LNCAP (cell line): ENCODE measurements around the gene ATRN.

ENCODE experiments used
- TF ChIP-seq, protein P1 (sequence below): fragments of 450-650 bp; IDR thresholded peaks from 2 replicates; pipeline ENCODE4 v1.5.1; 2017; ENCODE audit warnings: mild to moderate bottlenecking

ATRN gene

DNA sequence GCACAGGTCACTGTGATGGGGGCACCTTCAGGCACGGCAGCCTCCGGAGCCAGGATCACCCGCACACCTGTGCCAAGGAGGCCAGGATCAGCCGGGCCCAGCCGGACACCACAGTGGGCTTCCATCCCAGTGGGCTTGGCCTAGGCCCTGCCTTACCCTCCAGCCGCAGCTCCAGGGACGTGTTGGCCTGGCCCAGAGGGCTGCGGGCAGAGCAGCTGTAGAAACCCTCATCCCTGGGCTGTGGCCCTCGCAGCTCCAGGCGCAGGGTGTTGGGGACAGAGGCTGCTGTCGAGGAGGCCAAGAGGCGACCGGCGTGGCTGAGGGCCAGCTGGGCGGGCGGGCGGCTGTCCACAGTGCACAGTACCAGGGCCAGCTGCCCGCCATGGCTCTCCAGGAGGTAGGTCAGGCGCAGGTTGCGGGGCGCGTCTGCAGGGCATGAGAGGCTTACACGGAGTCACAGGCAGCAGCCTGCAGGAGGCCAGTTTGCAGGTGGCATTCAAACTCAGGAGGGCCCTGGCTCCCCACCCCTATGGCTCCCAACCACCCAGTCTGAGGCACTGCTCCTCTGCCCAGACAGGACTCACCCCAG is 222.0 kb downstream of the ATRN start:
- TF ChIP-seq, protein P1, sequence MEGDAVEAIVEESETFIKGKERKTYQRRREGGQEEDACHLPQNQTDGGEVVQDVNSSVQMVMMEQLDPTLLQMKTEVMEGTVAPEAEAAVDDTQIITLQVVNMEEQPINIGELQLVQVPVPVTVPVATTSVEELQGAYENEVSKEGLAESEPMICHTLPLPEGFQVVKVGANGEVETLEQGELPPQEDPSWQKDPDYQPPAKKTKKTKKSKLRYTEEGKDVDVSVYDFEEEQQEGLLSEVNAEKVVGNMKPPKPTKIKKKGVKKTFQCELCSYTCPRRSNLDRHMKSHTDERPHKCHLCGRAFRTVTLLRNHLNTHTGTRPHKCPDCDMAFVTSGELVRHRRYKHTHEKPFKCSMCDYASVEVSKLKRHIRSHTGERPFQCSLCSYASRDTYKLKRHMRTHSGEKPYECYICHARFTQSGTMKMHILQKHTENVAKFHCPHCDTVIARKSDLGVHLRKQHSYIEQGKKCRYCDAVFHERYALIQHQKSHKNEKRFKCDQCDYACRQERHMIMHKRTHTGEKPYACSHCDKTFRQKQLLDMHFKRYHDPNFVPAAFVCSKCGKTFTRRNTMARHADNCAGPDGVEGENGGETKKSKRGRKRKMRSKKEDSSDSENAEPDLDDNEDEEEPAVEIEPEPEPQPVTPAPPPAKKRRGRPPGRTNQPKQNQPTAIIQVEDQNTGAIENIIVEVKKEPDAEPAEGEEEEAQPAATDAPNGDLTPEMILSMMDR = no peak

DNA sequence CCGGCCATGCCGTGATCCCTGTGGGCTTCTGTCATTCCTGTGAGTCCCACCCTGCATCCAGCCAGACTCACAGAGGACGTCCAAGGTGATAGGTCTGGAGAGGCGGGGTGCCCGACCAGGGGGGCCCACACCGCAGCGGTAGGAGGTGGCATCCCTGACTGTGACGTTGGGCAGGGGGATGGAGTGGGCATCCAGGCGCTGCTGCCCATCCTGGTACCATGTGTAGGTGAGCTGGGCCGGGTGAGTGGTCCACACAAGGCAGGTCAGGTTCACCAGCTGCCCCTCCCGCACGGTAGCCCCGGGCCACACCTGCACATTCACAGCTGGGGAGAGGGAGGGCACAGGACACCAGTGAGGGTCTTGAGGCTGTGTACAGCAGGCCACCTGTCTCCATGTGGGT is 222.6 kb downstream of the ATRN start:
- TF ChIP-seq, protein P1 = no peak

DNA sequence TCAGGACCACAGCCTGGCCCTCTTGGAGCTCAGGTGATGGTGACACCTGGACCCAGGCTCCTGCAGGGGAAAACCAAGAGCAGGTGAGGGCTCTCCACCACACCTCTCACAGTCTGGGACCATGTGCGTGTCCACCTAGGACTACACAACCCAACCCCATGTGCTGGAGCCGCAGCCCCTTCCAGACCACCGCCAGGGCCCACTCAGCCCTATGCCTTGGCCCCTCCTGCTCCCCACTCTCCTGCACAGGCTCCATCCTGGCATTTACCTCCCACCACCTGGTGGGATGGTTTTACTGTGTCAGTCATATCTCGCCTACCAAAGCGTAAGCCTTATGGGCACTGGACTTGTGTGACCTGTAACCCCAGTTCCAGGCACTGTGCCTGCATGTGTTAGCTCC is 224.0 kb downstream of the ATRN start:
- TF ChIP-seq, protein P1 = no peak

DNA sequence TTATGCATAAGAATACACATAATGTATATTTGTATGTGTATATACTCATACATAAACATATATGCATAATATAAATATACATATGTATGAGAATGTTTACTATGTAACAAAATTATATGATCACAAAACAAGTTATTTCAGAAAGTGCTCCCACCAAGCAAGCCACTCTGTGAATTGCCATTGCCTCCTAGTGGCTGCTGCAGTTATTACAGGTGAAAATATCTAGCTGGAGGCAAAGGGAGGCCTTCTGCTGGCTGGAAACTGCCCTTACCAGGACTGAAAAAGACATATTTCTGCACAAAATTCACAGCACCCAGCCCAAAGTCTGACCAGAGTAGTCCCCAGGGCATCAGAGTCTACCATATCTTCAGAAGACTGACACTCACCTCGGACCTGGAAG is 225.4 kb downstream of the ATRN start:
- TF ChIP-seq, protein P1 = peak; percentile 61

DNA sequence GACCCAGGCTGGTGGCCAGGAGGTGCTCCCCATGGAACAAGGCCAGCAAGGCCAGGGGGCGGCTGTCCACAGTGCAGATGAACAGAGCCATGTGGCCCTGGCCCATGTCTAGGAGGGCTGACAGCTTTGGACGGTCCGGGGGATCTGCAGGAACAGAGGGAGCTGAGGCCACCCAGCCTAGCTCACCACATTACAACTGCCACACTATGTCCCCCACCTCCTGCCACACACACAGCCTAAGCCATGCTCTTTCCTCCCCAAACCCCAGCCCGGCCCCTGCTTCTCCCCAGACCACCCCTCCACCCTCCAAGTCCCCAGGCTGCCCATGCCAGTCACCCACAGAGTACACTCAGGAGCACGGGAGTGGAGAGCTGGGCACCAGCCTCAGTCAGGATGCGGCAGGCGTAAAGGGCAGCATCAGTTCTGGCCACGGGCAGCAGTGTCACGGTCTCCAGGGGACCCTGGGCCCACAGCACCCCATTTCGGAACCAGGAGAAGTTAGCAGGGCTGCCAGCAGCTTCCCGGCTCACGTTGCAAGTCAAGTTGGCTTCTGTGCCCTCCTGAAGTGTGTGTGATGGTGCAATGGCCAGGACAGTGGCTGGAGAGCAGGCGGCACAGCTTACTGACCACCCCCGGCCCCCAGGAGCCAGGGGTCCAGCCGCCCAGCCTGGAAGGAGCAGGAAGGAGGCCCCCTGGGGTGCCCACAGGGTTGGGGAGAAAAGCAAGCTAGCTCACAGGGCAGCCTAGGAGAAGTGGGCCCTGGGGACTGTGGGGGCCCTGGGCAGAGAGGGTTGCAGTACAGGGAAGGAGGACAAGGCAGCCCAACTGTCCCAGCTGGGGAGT is 226.1 kb downstream of the ATRN start:
- TF ChIP-seq, protein P1 = no peak

DNA sequence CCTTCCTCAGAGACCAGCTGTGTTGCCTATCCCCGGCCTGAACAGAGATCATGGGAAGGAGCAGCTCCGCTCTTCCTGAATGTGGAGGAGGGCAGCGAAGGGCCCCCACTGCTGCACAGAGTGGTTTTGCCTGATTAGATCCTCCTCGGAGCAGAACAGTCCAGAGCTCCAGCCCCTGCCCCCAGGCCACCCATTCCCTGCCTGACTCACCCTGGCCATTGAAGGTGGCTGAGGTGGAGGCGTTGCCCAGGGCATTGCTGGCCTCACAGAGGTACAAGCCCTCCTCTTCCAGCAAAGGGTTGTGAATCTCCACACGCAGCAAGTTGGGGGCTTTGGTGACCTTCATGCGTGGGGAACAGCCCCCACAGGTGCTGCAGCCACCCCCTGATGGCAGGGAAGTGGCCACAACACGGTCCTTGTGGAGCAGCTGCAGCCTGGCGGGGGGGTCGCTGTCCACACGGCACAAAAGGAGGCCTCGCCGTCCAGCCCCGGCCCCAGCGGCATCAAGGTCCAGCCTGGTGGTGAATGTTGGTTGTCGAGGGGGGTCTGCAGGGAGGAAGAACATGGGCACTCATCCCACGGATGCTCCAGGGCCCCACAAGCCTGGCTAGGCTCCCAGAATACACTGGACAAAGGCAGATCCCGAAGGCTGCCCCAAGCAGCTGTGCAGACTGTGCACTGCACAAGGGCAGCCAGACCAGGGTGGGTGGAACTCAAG is 226.9 kb downstream of the ATRN start:
- TF ChIP-seq, protein P1 = no peak

DNA sequence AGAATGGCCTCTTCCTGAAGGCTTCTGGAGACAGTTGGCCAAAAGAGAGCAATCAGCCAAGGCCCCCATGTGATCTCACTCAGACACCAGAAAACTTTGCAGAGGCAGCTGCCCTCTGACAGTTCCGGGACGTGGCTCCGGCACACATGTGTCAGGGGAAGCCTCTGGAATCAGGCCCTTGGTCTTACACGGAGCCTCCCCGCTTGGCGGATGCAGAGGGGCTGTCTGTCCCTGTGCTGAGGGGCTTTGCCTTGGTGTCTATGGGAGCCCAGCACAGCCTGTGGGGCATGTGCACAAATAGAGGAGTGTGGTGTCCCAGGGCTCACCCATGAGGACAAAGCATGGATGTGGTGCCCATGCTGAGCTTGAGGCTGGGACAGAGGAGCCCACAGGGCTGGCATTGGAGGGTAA is 227.8 kb downstream of the ATRN start:
- TF ChIP-seq, protein P1 = no peak
